LNCAP (cell line): ENCODE results near the gene SCAF8.

Source experiments
- CTCF ChIP-seq: fragments of 450-650 bp; IDR thresholded peaks from 2 replicates; pipeline ENCODE4 v1.5.1; 2017; ENCODE audit warnings: mild to moderate bottlenecking

SCAF8 gene

GRCh38 chr6:154726887-154727286 is 6.3 kb upstream of the SCAF8 start:
- TF ChIP-seq CTCF = no peak

DNA sequence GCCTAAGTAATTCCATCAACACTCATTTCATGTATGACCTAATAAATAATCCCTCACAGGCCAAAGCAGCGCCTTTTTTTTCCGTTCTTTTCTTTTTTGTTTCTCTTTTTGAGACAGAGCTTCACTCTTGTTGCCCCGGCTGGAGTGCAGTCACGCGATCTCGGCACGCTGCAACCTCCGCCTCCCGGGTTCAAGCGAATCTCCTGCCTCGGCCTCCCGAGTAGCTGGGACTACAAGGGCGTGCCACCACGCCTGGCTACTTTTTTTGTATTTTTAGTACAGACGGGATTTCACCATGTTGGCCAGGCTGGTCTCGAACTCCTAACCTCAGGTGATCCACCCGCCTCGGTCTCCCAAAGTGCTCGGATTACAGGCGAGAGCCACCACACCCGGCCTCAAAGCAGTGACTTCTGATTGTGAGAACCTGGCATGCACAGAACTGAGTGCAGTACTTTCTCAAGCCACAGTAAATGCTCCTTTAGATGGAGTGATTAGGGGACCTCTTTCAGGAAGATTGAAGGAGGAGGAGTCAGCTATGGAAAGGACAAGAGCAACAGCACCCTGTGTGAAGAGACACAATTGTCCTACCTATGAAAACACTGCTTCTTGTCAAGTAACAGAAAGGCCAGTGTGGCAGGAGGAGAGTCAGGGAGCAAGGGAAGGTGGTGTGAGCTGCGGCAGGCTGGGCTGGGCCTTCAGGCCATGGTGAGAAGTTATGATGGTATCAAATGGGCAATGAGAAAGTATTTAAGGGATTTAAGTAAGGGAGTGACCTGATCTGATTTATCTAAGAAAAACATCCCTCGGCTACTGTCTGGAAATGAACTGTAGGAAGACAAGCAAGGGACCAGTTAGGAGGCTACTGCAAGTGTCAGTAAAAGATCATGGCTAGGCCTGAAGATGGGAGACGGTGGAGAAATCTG is 1.7 kb upstream of the SCAF8 start:
- TF ChIP-seq CTCF = no peak

GRCh38 chr6:154732538-154733182 is 556 bp upstream of the SCAF8 start:
- no peak for TF ChIP-seq CTCF

- no peak for TF ChIP-seq CTCF
Measured at GRCh38 chr6:154733626-154734382, 588 bp downstream of the SCAF8 start.

DNA sequence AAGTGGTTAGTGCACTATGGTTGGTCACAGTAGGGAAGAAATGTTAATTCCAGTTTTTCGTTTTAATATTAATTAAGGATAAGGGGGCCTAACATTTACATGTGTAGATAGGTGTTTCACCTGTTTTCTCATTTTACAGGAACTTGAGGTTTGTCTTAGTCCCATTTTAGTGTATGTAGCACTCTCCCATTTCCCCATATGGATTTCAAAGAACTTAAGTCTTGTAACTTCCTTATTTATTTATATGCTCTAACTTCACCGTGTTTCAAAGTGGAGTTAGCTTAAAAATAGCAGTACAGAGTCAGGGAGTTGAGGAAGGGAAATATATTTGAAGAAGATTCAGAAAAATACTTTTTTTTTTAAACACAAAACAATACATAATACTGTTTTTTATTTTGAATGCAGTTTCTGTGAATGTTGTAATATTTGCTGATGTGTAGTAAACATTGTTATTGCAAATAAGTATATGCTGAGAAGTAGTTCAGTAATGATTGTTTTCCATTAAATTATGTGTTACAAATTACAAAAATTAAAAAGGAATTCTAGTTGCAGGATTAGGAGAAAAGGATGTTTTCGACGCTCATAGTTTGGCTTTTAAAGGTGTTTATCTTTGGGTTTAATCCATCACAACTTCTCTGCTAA is 3.5 kb downstream of the SCAF8 start:
- no peak for TF ChIP-seq CTCF

- no peak for TF ChIP-seq CTCF
Measured at GRCh38 chr6:154737424-154737823, 4.2 kb downstream of the SCAF8 start.

DNA sequence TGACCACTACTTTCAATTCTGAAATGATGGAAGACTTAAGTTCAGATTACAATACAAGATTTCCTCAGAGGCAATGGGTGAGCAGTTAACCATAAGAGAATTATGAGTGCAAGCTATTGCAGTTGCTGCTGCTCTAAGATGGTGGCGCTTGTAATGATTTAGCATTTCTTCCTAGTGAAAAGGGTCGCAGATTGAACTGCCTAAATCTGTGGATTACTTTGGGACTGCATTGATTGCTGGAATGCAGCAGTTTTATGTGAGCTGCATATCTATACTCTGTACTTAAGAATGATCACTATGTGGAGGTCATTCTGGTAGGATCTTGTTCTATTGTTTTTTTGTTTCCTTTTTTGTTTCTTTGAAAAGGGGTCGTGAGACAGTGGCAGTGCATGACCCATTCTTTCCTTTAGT is 5.3 kb downstream of the SCAF8 start:
- no peak for TF ChIP-seq CTCF
